GM19324 (cell line): ENCODE data around the gene MPIG6B.

Source experiments
- ATAC-seq: cut with Tn5 transposase; IDR thresholded peaks from one replicate; pipeline ENCODE4 v1.9.1; 2021; ENCODE audit warnings: mild to moderate bottlenecking, moderate library complexity; ENCODE audit not compliant: unreplicated experiment, low FRiP score

MPIG6B gene

GRCh38 chr6:31723245-31723979 is at the start of gene MPIG6B:
Gene MPIG6B (plus strand): TSS chr6:31723373. CDS start chr6:31723384, 11 bp downstream.
- no peak for ATAC-seq

- no peak for ATAC-seq
Observed at GRCh38 chr6:31676322-31676903, 46.8 kb upstream of the MPIG6B start.

- ATAC-seq = no peak
Observed at GRCh38 chr6:31676904-31677303, 46.3 kb upstream of the MPIG6B start.

GRCh38 chr6:31677955-31678354 is 45.2 kb upstream of the MPIG6B start:
- no peak for ATAC-seq

GRCh38 chr6:31680226-31681134 is 42.7 kb upstream of the MPIG6B start, which contains the start of gene LY6G5C:
Gene LY6G5C (minus strand): TSS chr6:31681067. CDS start chr6:31680373, 694 bp downstream.
- ATAC-seq = no peak

GRCh38 chr6:31681135-31681671 is 42.0 kb upstream of the MPIG6B start:
- ATAC-seq = no peak

GRCh38 chr6:31683591-31683990 is 39.6 kb upstream of the MPIG6B start:
- ATAC-seq = no peak

- no peak for ATAC-seq
Observed at GRCh38 chr6:31686483-31686882, 36.7 kb upstream of the MPIG6B start.

GRCh38 chr6:31687321-31687720 is 35.9 kb upstream of the MPIG6B start:
- no peak for ATAC-seq

- no peak for ATAC-seq
Observed at GRCh38 chr6:31687860-31688693, 35.1 kb upstream of the MPIG6B start.

- no peak for ATAC-seq
Observed at GRCh38 chr6:31689249-31690110, 33.7 kb upstream of the MPIG6B start.

- ATAC-seq = no peak
Observed at GRCh38 chr6:31690231-31691077, 32.7 kb upstream of the MPIG6B start.

- no peak for ATAC-seq
Observed at GRCh38 chr6:31691078-31691463, 32.1 kb upstream of the MPIG6B start.

GRCh38 chr6:31691564-31692108 is 31.5 kb upstream of the MPIG6B start:
- no peak for ATAC-seq

GRCh38 chr6:31692353-31692752 is 30.8 kb upstream of the MPIG6B start:
- ATAC-seq = no peak

GRCh38 chr6:31692886-31693285 is 30.3 kb upstream of the MPIG6B start:
- no peak for ATAC-seq

- ATAC-seq = no peak
Observed at GRCh38 chr6:31693535-31693934, 29.6 kb upstream of the MPIG6B start.

- ATAC-seq = no peak
Observed at GRCh38 chr6:31697555-31697954, 25.6 kb upstream of the MPIG6B start.
